Esophagus muscularis mucosa (tissue), 3 donors: ENCODE measurements around the gene PDE4D.

Experiments
- POLR2AphosphoS5 ChIP-seq, 2 donors: sonication (generic); formaldehyde crosslinking; IDR thresholded peaks; one replicate each; pipeline ENCODE4 v1.6.1; 2017; ENCODE audit warnings: antibody characterized with exemption in 2 of 2
- TF ChIP-seq, protein P1 (sequence below), 3 experiments: fragments of 200-600 bp in 2 of 3; fragments of 450-650 bp in 1 of 3; sonication (generic) in 2 of 3; IDR thresholded peaks; one replicate each; pipeline ENCODE4 v1.5.1; 2017 to 2019; ENCODE audit warnings: antibody characterized with exemption in 3 of 3, mild to moderate bottlenecking in 2 of 3, moderate library complexity in 1 of 3

- no peak for TF ChIP-seq POLR2AphosphoS5 (IDR thresholded peaks at IDR 0.05)
- TF ChIP-seq, protein P1, sequence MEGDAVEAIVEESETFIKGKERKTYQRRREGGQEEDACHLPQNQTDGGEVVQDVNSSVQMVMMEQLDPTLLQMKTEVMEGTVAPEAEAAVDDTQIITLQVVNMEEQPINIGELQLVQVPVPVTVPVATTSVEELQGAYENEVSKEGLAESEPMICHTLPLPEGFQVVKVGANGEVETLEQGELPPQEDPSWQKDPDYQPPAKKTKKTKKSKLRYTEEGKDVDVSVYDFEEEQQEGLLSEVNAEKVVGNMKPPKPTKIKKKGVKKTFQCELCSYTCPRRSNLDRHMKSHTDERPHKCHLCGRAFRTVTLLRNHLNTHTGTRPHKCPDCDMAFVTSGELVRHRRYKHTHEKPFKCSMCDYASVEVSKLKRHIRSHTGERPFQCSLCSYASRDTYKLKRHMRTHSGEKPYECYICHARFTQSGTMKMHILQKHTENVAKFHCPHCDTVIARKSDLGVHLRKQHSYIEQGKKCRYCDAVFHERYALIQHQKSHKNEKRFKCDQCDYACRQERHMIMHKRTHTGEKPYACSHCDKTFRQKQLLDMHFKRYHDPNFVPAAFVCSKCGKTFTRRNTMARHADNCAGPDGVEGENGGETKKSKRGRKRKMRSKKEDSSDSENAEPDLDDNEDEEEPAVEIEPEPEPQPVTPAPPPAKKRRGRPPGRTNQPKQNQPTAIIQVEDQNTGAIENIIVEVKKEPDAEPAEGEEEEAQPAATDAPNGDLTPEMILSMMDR (IDR thresholded peaks at IDR 0.05) = no peak
Observed at GRCh38 chr5:59021286-59021673, 872.2 kb downstream of the PDE4D start.
